Immature natural killer cell (primary cell): Measurements from ENCODE around the gene HYI. TPM values are rescaled to one million over a fixed set of nuclear protein-coding genes. Genes with fewer than 3 reads are reported as not detected.

Source experiments
- DNase-seq, 3 donors: peaks; one replicate each; pipeline ENCODE4 v3.0.0; 2022; ENCODE audit warnings: mixed read lengths in 1 of 3
- H3K27ac Mint-ChIP-seq, 6 donors: one replicate each; pipeline ENCODE4 v1.8.0; 2020; ENCODE audit warnings: mixed read lengths in 6 of 6, mild to moderate bottlenecking in 5 of 6, inconsistent platforms in 4 of 6, moderate library complexity in 3 of 6
- H3K27me3 Mint-ChIP-seq, 3 donors: one replicate each; pipeline ENCODE4 v1.8.0; 2020 to 2021; ENCODE audit warnings: low read depth in 3 of 3, mild to moderate bottlenecking in 3 of 3, mixed read lengths in 3 of 3, moderate library complexity in 3 of 3, inconsistent platforms in 1 of 3
- H3K36me3 Mint-ChIP-seq, 3 donors: one replicate each; pipeline ENCODE4 v1.8.0; 2020; ENCODE audit warnings: mixed read lengths in 3 of 3, inconsistent platforms in 2 of 3, mild to moderate bottlenecking in 2 of 3
- H3K4me1 Mint-ChIP-seq, 2 donors: one replicate each; pipeline ENCODE4 v1.8.0; 2020; ENCODE audit warnings: inconsistent platforms in 2 of 2, mild to moderate bottlenecking in 2 of 2, mixed read lengths in 2 of 2, moderate library complexity in 1 of 2
- H3K4me3 Mint-ChIP-seq, 5 donors: one replicate each; pipeline ENCODE4 v1.8.0; 2020; ENCODE audit warnings: mild to moderate bottlenecking in 5 of 5, mixed read lengths in 5 of 5, inconsistent platforms in 3 of 5, moderate library complexity in 3 of 5
- H3K9me3 Mint-ChIP-seq, 6 donors: one replicate each; pipeline ENCODE4 v1.8.0; 2020; ENCODE audit warnings: mild to moderate bottlenecking in 6 of 6, mixed read lengths in 6 of 6, inconsistent platforms in 4 of 6, moderate library complexity in 3 of 6
- polyA plus RNA-seq, 3 donors: library from polyadenylated mRNA; unstranded; fragments of 300-500 nt; fragmentation: Illumina TruSeq; gene quantifications; one replicate each; pipeline ENCODE4 v1.2.3, GENCODE V29; 2021

HYI gene
- polyA plus RNA-seq, 3 donors from 2014 or later = 1.6 to 8.3 (median 4.5) TPM

- Mint-ChIP-seq H3K4me1 (no peaks in the 10 kb centered on the region), H3K9me3 (no peaks in the 10 kb centered on the region), H3K4me3 (no peak overlapping the region), H3K27ac (no peak overlapping the region), H3K27me3 (peaks cover 0 to 2% (median 1%) of the 10 kb centered on the region in 3 donors), H3K36me3 (peaks cover 11 to 35% (median 15%) of the 10 kb centered on the region in 3 donors)
- no peak for DNase-seq
These were observed 7.4 kb downstream of the HYI start for GRCh38 chr1:43446388-43446740.

- Mint-ChIP-seq H3K36me3 (peaks cover 11 to 36% (median 15%) of the 10 kb centered on the region in 3 donors), H3K27ac (peak overlapping the region in 2 of 6 donors; percentile 8 to 63)
These were observed 7.9 kb downstream of the HYI start for GRCh38 chr1:43445606-43446387.

GRCh38 chr1:43444836-43445235 lies 8.9 kb downstream of the HYI start:
- no peak for DNase-seq
- H3K4me1 Mint-ChIP-seq = no peaks in the 10 kb centered on the region
- no peak overlapping the region for H3K4me3 Mint-ChIP-seq
- H3K27ac Mint-ChIP-seq = peak overlapping the region in 2 of 6 donors; percentile 1 to 10
- H3K36me3 Mint-ChIP-seq = peaks cover 11 to 41% (median 15%) of the 10 kb centered on the region in 3 donors
- H3K9me3 Mint-ChIP-seq = no peaks in the 10 kb centered on the region
- H3K27me3 Mint-ChIP-seq = peaks cover 0 to 3% (median 0%) of the 10 kb centered on the region in 3 donors

More at GRCh38 chr1:43445606-43446387, 7.9 kb downstream of the HYI start:
- DNase-seq = no peak
- Mint-ChIP-seq H3K4me1 (no peaks in the 10 kb centered on the region), H3K9me3 (no peaks in the 10 kb centered on the region), H3K27me3 (peaks cover 0 to 3% (median 2%) of the 10 kb centered on the region in 3 donors), H3K4me3 (no peak overlapping the region)

GRCh38 chr1:43444151-43444828 lies 9.4 kb downstream of the HYI start:
- H3K4me3 Mint-ChIP-seq = no peak overlapping the region
- no peaks in the 10 kb centered on the region for H3K9me3 Mint-ChIP-seq
- peaks cover 0 to 4% (median 0%) of the 10 kb centered on the region in 3 donors for H3K27me3 Mint-ChIP-seq
- peak overlapping the region in 1 of 6 donors; percentile 37 for H3K27ac Mint-ChIP-seq
- no peaks in the 10 kb centered on the region for H3K4me1 Mint-ChIP-seq
- H3K36me3 Mint-ChIP-seq = peaks cover 11 to 41% (median 12%) of the 10 kb centered on the region in 3 donors
- DNase-seq = no peak

GRCh38 chr1:43443197-43443946 lies 10.4 kb downstream of the HYI start:
- Mint-ChIP-seq H3K36me3 (peaks cover 7 to 46% (median 9%) of the 10 kb centered on the region in 3 donors), H3K4me1 (no peaks in the 10 kb centered on the region), H3K27me3 (peaks cover 0 to 4% (median 0%) of the 10 kb centered on the region in 3 donors)

GRCh38 chr1:43442756-43443155 lies 11.0 kb downstream of the HYI start:
- Mint-ChIP-seq H3K4me1 (no peaks in the 10 kb centered on the region), H3K36me3 (peaks cover 7 to 46% (median 9%) of the 10 kb centered on the region in 3 donors), H3K9me3 (no peaks in the 10 kb centered on the region), H3K27me3 (peaks cover 0 to 4% (median 0%) of the 10 kb centered on the region in 3 donors), H3K4me3 (no peak overlapping the region), H3K27ac (no peak overlapping the region)
- DNase-seq = no peak

More at GRCh38 chr1:43443197-43443946, 10.4 kb downstream of the HYI start:
- H3K4me3 Mint-ChIP-seq = no peak overlapping the region
- DNase-seq = no peak
- H3K9me3 Mint-ChIP-seq = no peaks in the 10 kb centered on the region
- peak overlapping the region in 1 of 6 donors; percentile 53 for H3K27ac Mint-ChIP-seq

- Mint-ChIP-seq H3K4me3 (no peak overlapping the region), H3K27ac (no peak overlapping the region), H3K4me1 (no peaks in the 10 kb centered on the region), H3K36me3 (peaks cover 7 to 43% (median 9%) of the 10 kb centered on the region in 3 donors), H3K9me3 (no peaks in the 10 kb centered on the region), H3K27me3 (peaks cover 0 to 4% (median 0%) of the 10 kb centered on the region in 3 donors)
- no peak for DNase-seq
These were observed 11.7 kb downstream of the HYI start for GRCh38 chr1:43441894-43442637.

- no peaks in the 10 kb centered on the region for H3K9me3 Mint-ChIP-seq
- DNase-seq = no peak
- H3K27ac Mint-ChIP-seq = peak overlapping the region in 1 of 6 donors; percentile 40
- no peak overlapping the region for H3K4me3 Mint-ChIP-seq
- H3K4me1 Mint-ChIP-seq = no peaks in the 10 kb centered on the region
- peaks cover 7 to 41% (median 7%) of the 10 kb centered on the region in 3 donors for H3K36me3 Mint-ChIP-seq
- H3K27me3 Mint-ChIP-seq = peaks cover 0 to 4% (median 0%) of the 10 kb centered on the region in 3 donors
These were observed 12.4 kb downstream of the HYI start for GRCh38 chr1:43441166-43441893.

- H3K4me1 Mint-ChIP-seq = no peaks in the 10 kb centered on the region
- H3K36me3 Mint-ChIP-seq = peaks cover 0 to 41% (median 11%) of the 10 kb centered on the region in 3 donors
- no peak for DNase-seq
- no peak overlapping the region for H3K27ac Mint-ChIP-seq
- H3K9me3 Mint-ChIP-seq = no peaks in the 10 kb centered on the region
- no peak overlapping the region for H3K4me3 Mint-ChIP-seq
- peaks cover 0 to 4% (median under 1%) of the 10 kb centered on the region in 3 donors for H3K27me3 Mint-ChIP-seq
These were observed 13.4 kb downstream of the HYI start for GRCh38 chr1:43440358-43440757.

- peaks cover 0 to 4% (median 2%) of the 10 kb centered on the region in 3 donors for H3K27me3 Mint-ChIP-seq
- H3K27ac Mint-ChIP-seq = no peak overlapping the region
- H3K4me1 Mint-ChIP-seq = no peaks in the 10 kb centered on the region
- no peak overlapping the region for H3K4me3 Mint-ChIP-seq
- H3K9me3 Mint-ChIP-seq = no peaks in the 10 kb centered on the region
- no peak for DNase-seq
- H3K36me3 Mint-ChIP-seq = peaks cover 0 to 41% (median 15%) of the 10 kb centered on the region in 3 donors
These were observed 13.9 kb downstream of the HYI start for GRCh38 chr1:43439781-43440180.

- no peak for DNase-seq
- Mint-ChIP-seq H3K27ac (peak overlapping the region in 2 of 6 donors; percentile 49 to 59), H3K36me3 (peaks cover 0 to 39% (median 11%) of the 10 kb centered on the region in 3 donors), H3K9me3 (no peaks in the 10 kb centered on the region), H3K27me3 (peaks cover 0 to 4% (median 2%) of the 10 kb centered on the region in 3 donors), H3K4me1 (no peaks in the 10 kb centered on the region), H3K4me3 (no peak overlapping the region)
These were observed 14.7 kb downstream of the HYI start for GRCh38 chr1:43438953-43439581.

- H3K4me1 Mint-ChIP-seq = no peaks in the 10 kb centered on the region
- H3K36me3 Mint-ChIP-seq = peaks cover 0 to 41% (median 15%) of the 10 kb centered on the region in 3 donors
- H3K9me3 Mint-ChIP-seq = no peaks in the 10 kb centered on the region
- H3K27ac Mint-ChIP-seq = peak overlapping the region in 3 of 6 donors; percentile 5 to 59 (median 49)
- H3K4me3 Mint-ChIP-seq = no peak overlapping the region
- no peak for DNase-seq
- peaks cover 0 to 4% (median 2%) of the 10 kb centered on the region in 3 donors for H3K27me3 Mint-ChIP-seq
These were observed 15.2 kb downstream of the HYI start for GRCh38 chr1:43438576-43438952.
